ENCODE data around the gene SERPINB5.

- TF ChIP-seq, protein P1, sequence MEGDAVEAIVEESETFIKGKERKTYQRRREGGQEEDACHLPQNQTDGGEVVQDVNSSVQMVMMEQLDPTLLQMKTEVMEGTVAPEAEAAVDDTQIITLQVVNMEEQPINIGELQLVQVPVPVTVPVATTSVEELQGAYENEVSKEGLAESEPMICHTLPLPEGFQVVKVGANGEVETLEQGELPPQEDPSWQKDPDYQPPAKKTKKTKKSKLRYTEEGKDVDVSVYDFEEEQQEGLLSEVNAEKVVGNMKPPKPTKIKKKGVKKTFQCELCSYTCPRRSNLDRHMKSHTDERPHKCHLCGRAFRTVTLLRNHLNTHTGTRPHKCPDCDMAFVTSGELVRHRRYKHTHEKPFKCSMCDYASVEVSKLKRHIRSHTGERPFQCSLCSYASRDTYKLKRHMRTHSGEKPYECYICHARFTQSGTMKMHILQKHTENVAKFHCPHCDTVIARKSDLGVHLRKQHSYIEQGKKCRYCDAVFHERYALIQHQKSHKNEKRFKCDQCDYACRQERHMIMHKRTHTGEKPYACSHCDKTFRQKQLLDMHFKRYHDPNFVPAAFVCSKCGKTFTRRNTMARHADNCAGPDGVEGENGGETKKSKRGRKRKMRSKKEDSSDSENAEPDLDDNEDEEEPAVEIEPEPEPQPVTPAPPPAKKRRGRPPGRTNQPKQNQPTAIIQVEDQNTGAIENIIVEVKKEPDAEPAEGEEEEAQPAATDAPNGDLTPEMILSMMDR (IDR thresholded peaks at IDR 0.05 in 4 of 5, conservative IDR thresholded peaks at IDR 0.05 in 1 of 5) = no peak
- no peak for TF ChIP-seq POLR2A (IDR thresholded peaks at IDR 0.05)
Measured at GRCh38 chr18:63487676-63488075, 10.9 kb downstream of the SERPINB5 start.
